Measurements from ENCODE around the gene OR2A25.

OR2A25 gene

GRCh38 chr7:144085978-144086377 lies 16.4 kb downstream of the OR2A25 start, which contains the start of gene OR2A12:
OR2A12 (plus strand) TSS chr7:144086278; CDS start chr7:144095108, 8,830 bp downstream.
- DNase-seq, result no peak

- DNase-seq, result no peak
These were observed 17.1 kb downstream of the OR2A25 start for GRCh38 chr7:144086730-144087129.

- DNase-seq, result no peak
These were observed 17.6 kb downstream of the OR2A25 start for GRCh38 chr7:144087230-144087629.

GRCh38 chr7:144090667-144091066 lies 21.1 kb downstream of the OR2A25 start:
- no peak for DNase-seq

- no peak for DNase-seq
These were observed 29.2 kb downstream of the OR2A25 start for GRCh38 chr7:144098776-144099175.

- no peak for DNase-seq
These were observed 31.0 kb downstream of the OR2A25 start for GRCh38 chr7:144100607-144101006.

DNA sequence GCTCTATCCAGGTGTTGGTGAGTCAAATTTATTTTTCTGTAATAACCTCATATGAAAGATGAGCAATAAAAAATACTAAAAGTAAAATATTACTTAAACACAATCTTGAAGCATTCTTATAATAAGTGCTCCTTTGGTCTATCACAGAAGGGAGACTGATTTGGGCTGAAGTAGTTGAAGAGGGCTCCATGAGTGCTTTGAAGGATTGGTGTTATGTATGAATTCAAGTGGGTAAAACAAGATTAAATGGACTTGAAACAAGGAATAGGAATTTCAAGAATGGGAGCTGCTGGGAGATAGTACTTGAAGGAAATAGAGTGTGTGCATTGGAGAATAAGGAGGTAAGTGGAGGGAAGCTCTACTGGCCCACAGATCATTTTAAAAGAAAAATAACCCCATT lies 32.4 kb downstream of the OR2A25 start:
- no peak for DNase-seq

GRCh38 chr7:144105211-144105610 lies 35.6 kb downstream of the OR2A25 start:
- DNase-seq, result no peak

GRCh38 chr7:144109283-144109682 lies 39.7 kb downstream of the OR2A25 start, which contains the start of gene OR2A2:
OR2A2 (plus strand) TSS chr7:144109583; CDS start chr7:144109583, 0 bp downstream.
- no peak for DNase-seq

DNA sequence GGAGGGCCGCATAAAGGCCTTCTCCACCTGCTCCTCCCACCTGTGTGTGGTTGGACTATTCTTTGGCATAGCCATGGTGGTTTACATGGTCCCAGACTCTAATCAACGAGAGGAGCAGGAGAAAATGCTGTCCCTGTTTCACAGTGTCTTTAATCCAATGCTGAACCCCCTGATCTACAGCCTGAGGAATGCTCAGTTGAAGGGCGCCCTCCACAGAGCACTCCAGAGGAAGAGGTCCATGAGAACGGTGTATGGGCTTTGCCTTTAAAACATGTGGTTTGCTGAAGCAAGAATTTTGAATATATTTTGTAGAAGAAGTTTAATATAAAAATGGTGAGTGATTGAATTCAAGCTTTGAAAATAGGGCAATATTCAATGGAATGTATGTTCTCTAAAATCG lies 40.7 kb downstream of the OR2A25 start:
- no peak for DNase-seq

GRCh38 chr7:144113651-144114050 lies 44.0 kb downstream of the OR2A25 start:
- no peak for DNase-seq

- DNase-seq, result no peak
These were observed 48.7 kb downstream of the OR2A25 start for GRCh38 chr7:144118341-144118740.

DNA sequence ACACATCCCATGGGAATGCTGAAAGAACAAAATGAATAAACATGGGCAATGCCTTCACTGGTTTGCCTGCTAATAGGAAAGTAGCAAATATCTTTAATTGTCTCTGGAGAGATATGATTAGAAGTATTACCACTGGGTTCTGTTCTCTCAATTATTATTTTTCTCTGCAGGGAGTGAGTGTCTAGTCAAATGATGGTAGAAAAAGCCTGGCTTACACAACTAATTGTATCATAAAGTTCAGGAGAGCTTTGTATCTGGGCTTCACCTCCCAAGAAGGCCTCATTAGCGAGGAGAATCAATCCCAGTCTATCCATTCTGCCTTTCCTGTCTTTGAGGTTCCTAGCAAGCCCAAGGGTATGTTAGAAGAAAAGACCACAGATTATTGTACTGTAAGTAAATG lies 53.3 kb downstream of the OR2A25 start, which contains the start of gene OR2A14:
OR2A14 (plus strand) TSS at position 301 of the 400 bp plus-strand sequence. CDS start 5,937 bp downstream, outside the sequence.
- no peak for DNase-seq
